Fibroblast of the aortic adventitia (primary cell): ENCODE measurements around the gene NRIP1. TPM values are rescaled to one million over a fixed set of nuclear protein-coding genes. Genes with fewer than 3 reads are reported as not detected.
A peak's percentile ranks its signal among the peaks of the same experiment; 100 is the strongest.

ENCODE experiments used
- DNase-seq: peaks from one replicate; pipeline ENCODE4 v3.0.0-alpha.2; 2010; ENCODE audit warnings: low read depth
- H3K4me3 ChIP-seq: 2 replicates; pipeline ENCODE4 v1.5.1; 2011; ENCODE audit warnings: low read depth, mild to moderate bottlenecking, control low read depth, low read length, moderate library complexity
- total RNA-seq: library from RNA; depleted of rRNA; stranded (reverse); fragments of >200 nt; gene quantifications from 2 replicates; pipeline ENCODE4 v1.2.3, GENCODE V29; 2012; ENCODE audit warnings: low replicate concordance
- TF ChIP-seq, protein P1 (sequence below): IDR thresholded peaks from 2 replicates; pipeline ENCODE4 v1.5.1; 2011; ENCODE audit warnings: mild to moderate bottlenecking, low read length, control low read depth, inconsistent platforms; ENCODE audit not compliant: insufficient read depth

NRIP1 gene
- total RNA-seq, 1 donor = 34.8 TPM

DNA sequence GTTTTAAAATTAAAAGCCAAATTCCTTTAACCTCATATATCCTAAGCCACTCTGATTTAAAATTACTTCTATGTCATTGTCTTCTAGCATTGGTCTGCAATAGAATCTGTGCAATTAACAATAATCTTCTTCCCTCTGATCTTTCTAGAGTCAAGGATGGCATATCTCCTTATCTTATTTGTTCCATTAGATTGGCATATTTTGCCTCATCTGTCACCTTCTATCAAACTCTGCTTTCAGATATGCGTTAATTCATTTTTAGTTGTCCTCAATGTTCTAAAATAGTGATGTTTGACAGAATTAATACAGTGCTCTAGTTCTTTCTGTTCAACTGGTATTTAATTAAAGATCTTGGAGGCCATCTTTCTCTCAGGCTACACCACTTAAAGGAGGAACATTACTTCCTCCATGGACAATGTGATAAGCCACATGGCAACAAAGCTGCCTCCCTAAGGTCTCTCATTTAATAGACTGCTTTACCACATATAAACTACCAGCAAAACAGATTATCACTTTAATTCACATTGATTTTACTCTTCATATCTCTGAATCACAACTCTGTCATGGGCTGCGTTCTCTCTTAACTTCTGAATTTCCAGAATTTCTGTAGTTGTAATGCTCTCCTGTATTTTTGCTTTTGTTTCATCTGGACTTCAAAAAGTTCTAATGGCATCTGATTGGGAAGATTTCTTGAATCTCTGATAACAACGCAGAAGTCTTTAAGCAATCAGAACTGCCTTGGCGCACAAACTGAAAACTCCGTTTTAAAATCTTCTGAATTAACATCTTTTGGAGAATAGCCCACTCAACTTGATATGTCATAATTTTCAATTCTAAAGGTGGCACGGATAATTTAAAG lies 2.8 kb downstream of the NRIP1 start:
- no peak for DNase-seq
- peak overlapping the region; percentile 83 for H3K4me3 ChIP-seq
- TF ChIP-seq, protein P1, sequence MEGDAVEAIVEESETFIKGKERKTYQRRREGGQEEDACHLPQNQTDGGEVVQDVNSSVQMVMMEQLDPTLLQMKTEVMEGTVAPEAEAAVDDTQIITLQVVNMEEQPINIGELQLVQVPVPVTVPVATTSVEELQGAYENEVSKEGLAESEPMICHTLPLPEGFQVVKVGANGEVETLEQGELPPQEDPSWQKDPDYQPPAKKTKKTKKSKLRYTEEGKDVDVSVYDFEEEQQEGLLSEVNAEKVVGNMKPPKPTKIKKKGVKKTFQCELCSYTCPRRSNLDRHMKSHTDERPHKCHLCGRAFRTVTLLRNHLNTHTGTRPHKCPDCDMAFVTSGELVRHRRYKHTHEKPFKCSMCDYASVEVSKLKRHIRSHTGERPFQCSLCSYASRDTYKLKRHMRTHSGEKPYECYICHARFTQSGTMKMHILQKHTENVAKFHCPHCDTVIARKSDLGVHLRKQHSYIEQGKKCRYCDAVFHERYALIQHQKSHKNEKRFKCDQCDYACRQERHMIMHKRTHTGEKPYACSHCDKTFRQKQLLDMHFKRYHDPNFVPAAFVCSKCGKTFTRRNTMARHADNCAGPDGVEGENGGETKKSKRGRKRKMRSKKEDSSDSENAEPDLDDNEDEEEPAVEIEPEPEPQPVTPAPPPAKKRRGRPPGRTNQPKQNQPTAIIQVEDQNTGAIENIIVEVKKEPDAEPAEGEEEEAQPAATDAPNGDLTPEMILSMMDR = no peak

GRCh38 chr21:15061279-15061678 lies 3.5 kb downstream of the NRIP1 start:
- TF ChIP-seq, protein P1 = no peak
- H3K4me3 ChIP-seq = peak overlapping the region; percentile 22
- DNase-seq = no peak

DNA sequence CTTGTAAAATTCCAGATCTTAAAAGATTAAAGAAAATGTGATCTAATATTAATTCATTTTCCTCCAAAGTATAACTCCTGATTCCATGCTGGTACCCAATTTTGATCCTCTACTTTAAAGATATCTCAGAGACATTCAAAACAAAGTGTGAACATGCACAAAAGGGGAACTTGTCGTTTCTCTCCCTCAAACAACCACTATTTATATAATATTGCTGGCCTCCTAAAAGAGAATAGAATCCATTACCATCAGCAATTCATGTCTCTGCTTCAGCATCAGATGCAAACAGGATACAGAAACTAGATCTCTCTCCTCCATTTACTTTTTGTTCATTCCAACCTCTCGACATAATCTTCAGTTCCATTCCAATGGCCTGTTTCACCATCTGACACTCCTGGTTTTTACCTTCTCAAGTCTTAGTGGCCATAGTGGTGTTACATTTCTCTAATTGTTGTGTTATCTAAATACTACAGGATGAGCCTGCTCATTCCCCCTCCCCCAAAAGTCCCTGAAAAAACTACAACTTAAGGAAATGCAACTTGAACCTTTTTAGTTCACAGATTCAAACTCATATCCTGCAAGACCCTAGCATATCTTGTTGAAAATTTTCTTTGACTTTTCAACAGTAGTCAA lies 4.1 kb downstream of the NRIP1 start:
- H3K4me3 ChIP-seq = peak overlapping the region; percentile 39
- TF ChIP-seq, protein P1 = no peak

GRCh38 chr21:15059397-15059796 lies 5.4 kb downstream of the NRIP1 start:
- H3K4me3 ChIP-seq = no peak overlapping the region
- no peak for DNase-seq
- TF ChIP-seq, protein P1 = no peak

More for the DNA sequence above, 4.1 kb downstream of the NRIP1 start:
- DNase-seq = peak; percentile 43

DNA sequence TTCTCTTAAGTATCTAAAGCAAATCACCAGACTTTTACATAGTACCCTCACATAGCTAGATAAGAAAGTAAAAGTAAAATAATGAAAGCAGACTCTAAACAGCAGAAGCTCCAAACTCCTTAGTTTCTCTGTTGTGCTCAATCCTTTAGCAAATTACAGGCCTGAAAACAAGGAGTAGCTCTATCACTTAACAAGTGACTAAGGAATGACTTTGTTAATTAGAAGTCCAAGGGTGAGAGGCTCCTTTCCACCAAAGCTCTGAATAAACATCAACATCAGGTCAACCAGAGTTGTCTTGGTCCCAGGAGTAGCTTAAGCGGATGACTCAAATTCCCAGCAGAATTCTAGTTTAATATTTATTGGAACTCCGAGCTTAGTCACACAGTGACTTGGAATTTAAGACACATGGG lies 5.9 kb downstream of the NRIP1 start:
- TF ChIP-seq, protein P1 = no peak
- peak; percentile 61 for DNase-seq
- H3K4me3 ChIP-seq = peak overlapping the region; percentile 54

DNA sequence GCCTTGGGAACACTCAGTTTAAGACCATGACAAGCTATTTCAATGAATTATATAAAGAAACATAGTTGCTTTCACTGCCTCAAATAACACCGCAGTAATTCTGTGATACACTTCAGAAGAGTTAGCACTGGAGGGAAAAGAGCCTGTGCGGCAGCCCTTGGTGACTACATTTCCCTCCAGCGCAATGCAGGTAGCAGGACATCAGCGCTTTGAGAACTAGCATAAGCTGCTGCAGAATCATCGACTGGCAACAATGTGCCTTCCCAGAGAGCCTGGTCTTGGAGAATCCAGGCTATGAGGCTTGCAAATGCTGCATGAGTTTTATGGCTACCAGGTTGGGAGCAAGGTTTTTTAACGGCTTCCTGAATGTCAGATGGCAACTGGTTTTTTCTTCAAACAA lies 7.5 kb downstream of the NRIP1 start:
- TF ChIP-seq, protein P1 = no peak
- no peak overlapping the region for H3K4me3 ChIP-seq
- DNase-seq = no peak
